ENCODE measurements around the gene PCDH9. TPM values are rescaled to one million over a fixed set of nuclear protein-coding genes. Genes with fewer than 3 reads are reported as not detected.
A peak's percentile ranks its signal among the peaks of the same experiment; 100 is the strongest.

The PCDH9 gene
- total RNA-seq, 4 donors from 2014 or later = 2.8 to 22.4 (median 12.9) TPM

DNA sequence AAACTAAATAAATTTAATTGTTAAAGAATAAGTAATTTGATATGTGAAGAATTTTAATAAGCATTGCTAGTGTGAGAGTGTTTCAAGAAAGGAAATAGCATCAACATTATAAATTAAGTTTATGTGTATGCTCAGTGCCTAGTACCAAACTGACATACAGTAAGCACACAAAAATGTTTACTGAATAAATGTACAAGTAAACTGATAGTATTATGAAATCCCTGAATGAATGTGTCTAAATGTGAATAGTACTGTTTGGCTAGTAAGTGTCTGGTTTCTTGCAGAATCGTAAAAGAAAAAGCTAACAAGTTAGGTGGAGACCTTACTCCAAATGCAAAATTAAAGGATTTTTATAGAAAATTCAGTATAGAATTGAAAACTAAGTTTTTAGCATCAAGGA lies 233.6 kb downstream of the PCDH9 start:
- Histone ChIP-seq H3K9me3 (no peaks in the 10 kb centered on the region), H3K36me3 (no peaks in the 10 kb centered on the region), H3K4me1 (peaks cover 0 to 4% of the 10 kb centered on the region in 2 donors), H3K27ac (no peak overlapping the region), H3K4me3 (replicated peaks in 1 of 3) (no peak overlapping the region), H3K27me3 (no peaks in the 10 kb centered on the region)
- DNase-seq = no peak
- intact Hi-C loops (cut with DNase I) = no loop called here
- WGBS, 2 donors = 94 to 99% methylated on average over 1 of the region's 1 CpG
- TF ChIP-seq, protein P1, sequence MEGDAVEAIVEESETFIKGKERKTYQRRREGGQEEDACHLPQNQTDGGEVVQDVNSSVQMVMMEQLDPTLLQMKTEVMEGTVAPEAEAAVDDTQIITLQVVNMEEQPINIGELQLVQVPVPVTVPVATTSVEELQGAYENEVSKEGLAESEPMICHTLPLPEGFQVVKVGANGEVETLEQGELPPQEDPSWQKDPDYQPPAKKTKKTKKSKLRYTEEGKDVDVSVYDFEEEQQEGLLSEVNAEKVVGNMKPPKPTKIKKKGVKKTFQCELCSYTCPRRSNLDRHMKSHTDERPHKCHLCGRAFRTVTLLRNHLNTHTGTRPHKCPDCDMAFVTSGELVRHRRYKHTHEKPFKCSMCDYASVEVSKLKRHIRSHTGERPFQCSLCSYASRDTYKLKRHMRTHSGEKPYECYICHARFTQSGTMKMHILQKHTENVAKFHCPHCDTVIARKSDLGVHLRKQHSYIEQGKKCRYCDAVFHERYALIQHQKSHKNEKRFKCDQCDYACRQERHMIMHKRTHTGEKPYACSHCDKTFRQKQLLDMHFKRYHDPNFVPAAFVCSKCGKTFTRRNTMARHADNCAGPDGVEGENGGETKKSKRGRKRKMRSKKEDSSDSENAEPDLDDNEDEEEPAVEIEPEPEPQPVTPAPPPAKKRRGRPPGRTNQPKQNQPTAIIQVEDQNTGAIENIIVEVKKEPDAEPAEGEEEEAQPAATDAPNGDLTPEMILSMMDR (IDR thresholded peaks at IDR 0.05) = no peak
- no peak for TF ChIP-seq POLR2A (IDR thresholded peaks at IDR 0.05)

DNA sequence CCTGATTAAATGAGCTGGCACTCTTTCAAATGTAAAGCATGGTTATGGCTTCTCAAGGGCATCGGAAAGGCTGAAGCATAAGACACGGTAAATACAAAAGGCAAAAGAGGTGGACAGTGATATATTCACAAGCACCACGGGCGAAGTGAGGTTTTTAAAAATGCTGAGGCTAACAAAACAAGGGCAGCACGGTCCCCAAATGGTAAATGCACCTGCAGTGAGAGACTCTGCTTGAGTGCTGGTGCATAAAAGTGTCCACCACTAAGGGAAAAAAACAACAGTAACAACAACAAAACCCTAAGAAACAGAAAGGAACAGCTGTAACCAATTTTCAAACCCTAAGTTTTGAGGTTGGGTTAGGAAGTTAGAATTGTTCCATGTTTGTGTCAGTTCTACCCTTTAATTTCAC lies 234.9 kb downstream of the PCDH9 start:
- 52% methylated on average over 5 of the region's 5 CpGs for WGBS, 2 donors
- intact Hi-C loops (cut with DNase I) = no loop called here
- peaks cover 0 to 4% of the 10 kb centered on the region in 2 donors for H3K4me1 ChIP-seq
- no peaks in the 10 kb centered on the region for H3K9me3 ChIP-seq
- TF ChIP-seq, protein P1 (IDR thresholded peaks at IDR 0.05) = no peak
- TF ChIP-seq POLR2A (IDR thresholded peaks at IDR 0.05) = no peak
- H3K27me3 ChIP-seq = no peaks in the 10 kb centered on the region
- no peaks in the 10 kb centered on the region for H3K36me3 ChIP-seq
- no peak overlapping the region for H3K4me3 ChIP-seq (replicated peaks in 1 of 3)
- DNase-seq = no peak
- no peak overlapping the region for H3K27ac ChIP-seq

DNA sequence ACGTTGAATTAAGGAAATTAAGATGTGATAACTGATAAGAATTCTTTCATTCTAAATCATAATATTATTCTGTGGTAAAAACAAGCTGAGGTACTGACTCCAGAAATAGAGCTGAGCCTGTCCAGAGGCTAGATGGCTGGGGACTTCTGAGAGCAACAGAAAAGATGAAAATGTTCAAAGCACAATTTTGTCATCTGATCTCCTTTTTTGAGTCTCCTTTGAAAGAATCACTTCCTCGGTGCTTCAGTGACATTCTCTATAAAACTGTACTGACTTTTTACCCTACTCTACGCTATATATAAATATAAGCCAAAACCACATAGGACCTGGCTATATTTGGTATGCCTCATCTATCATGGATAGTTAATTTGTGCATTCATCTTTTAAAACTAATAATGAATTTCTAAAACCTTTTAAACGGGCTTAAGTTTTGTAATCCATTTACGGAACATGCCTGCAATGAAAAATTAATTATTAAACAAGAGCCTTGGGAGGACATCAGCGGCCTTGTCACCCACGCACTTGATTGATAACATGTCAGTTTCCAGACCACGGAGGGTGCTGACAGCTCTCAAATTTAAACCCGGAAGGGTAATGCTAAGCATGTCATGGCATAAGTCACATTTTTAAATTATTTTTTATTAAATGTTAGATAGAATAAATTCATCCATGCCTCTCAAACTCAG lies 235.5 kb downstream of the PCDH9 start:
- H3K36me3 ChIP-seq = no peaks in the 10 kb centered on the region
- H3K4me1 ChIP-seq = peaks cover 0 to 4% of the 10 kb centered on the region in 2 donors
- TF ChIP-seq, protein P1 (IDR thresholded peaks at IDR 0.05) = no peak
- no peak for TF ChIP-seq POLR2A (IDR thresholded peaks at IDR 0.05)
- no peak for DNase-seq
- H3K27ac ChIP-seq = no peak overlapping the region
- intact Hi-C loops (cut with DNase I) = no loop called here
- 67 to 74% methylated on average over 9 of the region's 9 CpGs for WGBS, 2 donors
- H3K9me3 ChIP-seq = no peaks in the 10 kb centered on the region
- no peaks in the 10 kb centered on the region for H3K27me3 ChIP-seq
- H3K4me3 ChIP-seq (replicated peaks in 1 of 3) = no peak overlapping the region

DNA sequence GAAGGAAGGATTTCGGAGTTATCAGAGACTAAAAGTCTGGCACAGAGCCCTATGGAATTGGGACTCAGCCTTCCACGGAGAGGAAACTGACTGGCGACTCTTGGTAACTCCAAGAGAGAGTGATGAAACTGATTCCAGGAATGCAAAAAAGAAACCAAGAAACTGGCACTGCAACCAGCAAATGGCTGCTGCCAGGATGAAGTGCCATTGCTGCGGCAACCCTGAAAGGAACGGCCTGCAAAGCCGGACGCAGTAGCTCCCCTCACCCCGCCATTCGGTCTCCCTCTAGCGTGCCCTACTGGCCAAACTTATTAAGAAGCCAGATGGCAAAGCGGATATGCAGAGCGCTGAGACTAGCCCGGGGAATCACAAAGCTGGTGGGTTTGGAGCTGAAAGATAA lies 236.0 kb downstream of the PCDH9 start:
- Histone ChIP-seq H3K4me3 (replicated peaks in 1 of 3) (no peak overlapping the region), H3K27me3 (no peaks in the 10 kb centered on the region), H3K36me3 (no peaks in the 10 kb centered on the region), H3K27ac (no peak overlapping the region), H3K9me3 (no peaks in the 10 kb centered on the region), H3K4me1 (peaks cover 0 to 4% of the 10 kb centered on the region in 2 donors)
- TF ChIP-seq, protein P1 (IDR thresholded peaks at IDR 0.05) = peak; percentile 15 to 80 (median 64)
- TF ChIP-seq POLR2A (IDR thresholded peaks at IDR 0.05) = no peak
- peak; percentile 79 to 88 for DNase-seq
- intact Hi-C loops (cut with DNase I) = no loop called here
- WGBS, 2 donors = 22 to 30% methylated on average over 13 of the region's 13 CpGs

DNA sequence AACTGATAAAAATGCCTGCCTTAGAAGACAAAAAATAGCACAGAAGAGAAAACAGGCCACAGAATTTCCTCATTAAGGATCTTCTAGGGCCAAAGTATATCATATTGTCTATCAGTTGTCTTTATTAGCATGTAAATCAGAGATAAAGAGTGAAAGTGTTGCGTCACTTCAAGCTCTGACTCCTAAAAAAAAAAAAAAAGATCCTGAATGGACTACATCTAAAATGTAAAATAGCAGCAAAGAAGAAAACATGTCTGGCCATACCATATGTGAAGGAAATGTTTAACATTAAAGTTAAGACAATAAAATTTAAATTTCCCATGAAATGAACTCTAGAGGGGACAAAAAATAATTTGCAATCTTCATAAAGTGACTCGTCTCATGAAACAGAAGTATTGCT lies 237.4 kb downstream of the PCDH9 start:
- TF ChIP-seq, protein P1 (IDR thresholded peaks at IDR 0.05) = no peak
- TF ChIP-seq POLR2A (IDR thresholded peaks at IDR 0.05) = no peak
- 49 to 99% methylated on average over 2 of the region's 2 CpGs for WGBS, 2 donors
- intact Hi-C loops (cut with DNase I) = no loop called here

More for the DNA sequence above, 237.4 kb downstream of the PCDH9 start:
- H3K4me1 ChIP-seq = peaks cover 0 to 4% of the 10 kb centered on the region in 2 donors
- no peak overlapping the region for H3K4me3 ChIP-seq (replicated peaks in 1 of 3)
- no peaks in the 10 kb centered on the region for H3K36me3 ChIP-seq
- no peaks in the 10 kb centered on the region for H3K9me3 ChIP-seq
- H3K27ac ChIP-seq = no peak overlapping the region
- no peaks in the 10 kb centered on the region for H3K27me3 ChIP-seq
- DNase-seq = no peak

Measured in thyroid gland (tissue), 4 donors.